NCI-H82 (cell line): ENCODE results near the gene NOTO.
"Not testable (repeated sequence)": the region's sequence is repeated elsewhere in the genome, so short reads cannot be mapped to it uniquely, and the experiment has no call there.

ENCODE experiments used
- DNase-seq: peaks from one replicate; lab custom pipeline; 2025; lab: John Stamatoyannopoulos, UW

The NOTO gene, protein sequence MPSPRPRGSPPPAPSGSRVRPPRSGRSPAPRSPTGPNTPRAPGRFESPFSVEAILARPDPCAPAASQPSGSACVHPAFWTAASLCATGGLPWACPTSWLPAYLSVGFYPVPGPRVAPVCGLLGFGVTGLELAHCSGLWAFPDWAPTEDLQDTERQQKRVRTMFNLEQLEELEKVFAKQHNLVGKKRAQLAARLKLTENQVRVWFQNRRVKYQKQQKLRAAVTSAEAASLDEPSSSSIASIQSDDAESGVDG

DNA sequence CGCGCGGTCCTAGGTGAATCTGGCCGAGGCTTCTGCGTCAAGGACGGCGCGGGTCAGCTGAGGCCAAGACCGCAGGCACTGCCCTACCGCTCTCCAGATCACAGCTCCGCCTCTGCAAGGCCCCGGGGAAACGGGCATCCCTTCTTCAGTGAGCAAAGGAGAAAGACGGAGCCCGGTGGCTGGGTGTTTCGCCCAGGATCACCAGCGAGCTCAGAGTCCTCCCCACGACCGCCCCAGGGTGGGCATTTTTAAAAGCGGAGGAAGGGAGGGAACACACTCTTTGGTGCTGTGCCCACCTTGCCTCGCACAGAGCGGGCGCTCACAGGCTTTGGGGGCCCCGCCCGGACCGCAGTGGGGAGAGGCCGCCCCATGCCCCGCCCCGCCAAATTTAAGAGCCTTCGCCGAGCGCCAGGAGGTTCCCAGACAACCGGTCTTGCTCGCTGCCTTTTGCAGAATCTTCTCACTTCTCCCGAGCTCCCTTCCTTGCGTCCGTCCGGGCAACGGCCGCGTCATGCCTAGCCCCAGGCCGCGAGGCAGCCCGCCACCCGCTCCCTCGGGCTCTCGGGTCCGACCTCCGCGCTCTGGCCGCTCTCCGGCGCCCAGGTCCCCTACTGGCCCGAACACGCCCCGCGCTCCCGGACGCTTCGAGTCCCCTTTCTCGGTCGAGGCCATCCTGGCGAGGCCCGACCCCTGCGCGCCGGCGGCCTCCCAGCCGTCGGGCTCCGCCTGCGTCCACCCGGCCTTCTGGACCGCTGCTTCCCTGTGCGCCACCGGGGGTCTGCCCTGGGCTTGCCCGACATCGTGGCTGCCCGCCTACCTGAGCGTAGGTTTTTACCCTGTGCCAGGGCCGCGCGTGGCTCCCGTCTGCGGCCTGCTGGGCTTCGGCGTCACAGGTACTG, at the start of gene NOTO:
TSS of gene NOTO (plus strand) at position 419 of the 899 bp plus-strand sequence. CDS start at position 512, 93 bp downstream.
- DNase-seq: peak; percentile 25

DNA sequence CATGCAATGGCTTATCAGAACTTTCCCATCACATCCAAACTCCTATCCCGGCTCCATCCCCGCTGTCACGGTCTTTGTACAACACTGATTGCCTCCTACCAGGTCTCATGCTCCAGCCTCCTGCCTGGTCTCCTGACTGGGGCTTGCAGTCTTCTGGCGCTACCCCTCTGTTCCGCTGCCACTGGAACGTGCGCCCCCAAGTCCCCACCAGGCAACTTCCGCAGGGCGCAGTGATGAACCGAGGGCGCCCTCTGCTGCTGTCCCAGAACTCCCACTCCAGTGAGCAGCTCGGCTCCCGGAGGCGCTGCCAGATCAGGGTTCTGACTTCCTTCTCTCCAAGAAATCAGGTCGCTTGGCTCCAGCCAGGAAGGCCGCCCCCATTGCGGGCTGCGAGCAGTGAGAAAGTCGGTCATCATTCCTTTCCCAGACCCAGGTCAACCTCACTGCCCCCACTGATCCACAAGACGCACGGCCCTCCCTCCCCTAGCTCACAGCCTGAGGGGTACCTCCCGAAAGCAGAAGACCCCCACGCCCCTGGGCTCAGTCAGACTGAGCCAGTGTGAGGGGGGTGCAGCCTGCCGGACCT, 45.7 kb upstream of the NOTO start:
- DNase-seq: peak; percentile 72

DNA sequence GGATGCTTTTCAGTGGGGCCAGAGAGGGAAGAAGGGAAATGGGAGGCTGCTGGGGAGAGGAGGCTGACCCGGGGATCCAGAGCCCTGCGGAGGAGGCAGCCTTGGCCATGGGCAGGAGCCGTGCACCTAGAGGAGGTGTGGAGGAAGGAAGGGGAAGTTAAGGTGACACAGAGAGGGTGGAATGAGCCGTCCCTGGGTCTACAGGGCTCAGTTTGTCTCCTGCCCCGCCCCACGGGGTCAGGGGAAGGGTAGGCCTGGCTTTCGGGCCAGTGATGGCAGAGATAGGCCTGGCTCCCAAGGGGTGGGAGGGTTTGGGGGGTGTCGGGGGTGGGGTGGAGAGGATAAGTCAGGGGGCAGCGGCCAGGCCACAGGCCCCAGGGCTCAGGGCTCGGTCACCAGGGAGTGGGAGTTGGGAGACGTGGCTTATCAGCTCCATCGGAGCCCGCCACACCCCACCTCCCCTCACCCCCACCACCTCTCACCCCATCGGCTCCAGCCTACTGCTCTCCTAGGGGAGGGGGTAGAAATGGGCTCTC, 39.5 kb upstream of the NOTO start:
- DNase-seq: no peak

DNA sequence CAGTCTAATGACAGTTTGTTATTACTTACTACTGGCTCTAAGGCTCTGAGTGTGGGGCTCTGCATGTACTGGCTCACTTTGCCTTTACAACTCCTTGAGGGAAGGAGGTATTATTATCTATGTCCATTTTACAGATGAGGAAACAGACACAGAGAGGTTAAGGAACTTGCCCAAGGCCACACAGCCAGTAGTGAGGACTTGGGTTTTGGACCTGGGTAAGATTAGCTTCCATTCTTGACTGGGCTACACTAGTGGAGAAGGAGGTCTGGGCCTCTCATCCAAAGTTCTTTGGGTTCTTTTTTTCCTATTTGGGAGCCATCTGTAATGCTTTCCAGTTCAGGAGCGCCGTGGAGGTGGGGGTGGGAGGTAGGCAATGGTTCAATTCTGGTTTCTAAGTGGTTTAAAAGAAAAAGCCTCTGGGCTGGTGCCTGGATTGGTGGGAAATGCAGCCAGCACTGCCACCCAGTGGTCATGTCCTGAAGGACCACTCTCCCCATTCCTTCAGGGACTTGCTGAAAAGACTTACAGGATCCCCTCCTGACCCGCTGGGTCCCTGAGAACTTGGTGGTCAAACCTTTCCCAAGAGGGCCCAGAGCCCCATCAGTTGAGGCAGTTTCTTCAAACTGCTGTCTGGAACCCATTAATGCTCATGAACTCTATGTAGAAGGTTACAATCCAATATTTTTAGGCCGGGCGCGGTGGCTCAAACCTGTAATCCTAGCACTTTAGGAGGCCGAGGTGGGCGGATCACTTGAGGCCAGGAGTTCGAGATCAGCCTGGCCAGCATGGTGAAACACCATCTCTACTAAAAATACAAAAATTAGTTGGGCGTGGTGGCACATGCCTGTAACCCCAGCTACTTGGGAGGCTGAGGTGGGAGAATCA, 38.6 kb upstream of the NOTO start:
- peak; percentile 86 for DNase-seq

DNA sequence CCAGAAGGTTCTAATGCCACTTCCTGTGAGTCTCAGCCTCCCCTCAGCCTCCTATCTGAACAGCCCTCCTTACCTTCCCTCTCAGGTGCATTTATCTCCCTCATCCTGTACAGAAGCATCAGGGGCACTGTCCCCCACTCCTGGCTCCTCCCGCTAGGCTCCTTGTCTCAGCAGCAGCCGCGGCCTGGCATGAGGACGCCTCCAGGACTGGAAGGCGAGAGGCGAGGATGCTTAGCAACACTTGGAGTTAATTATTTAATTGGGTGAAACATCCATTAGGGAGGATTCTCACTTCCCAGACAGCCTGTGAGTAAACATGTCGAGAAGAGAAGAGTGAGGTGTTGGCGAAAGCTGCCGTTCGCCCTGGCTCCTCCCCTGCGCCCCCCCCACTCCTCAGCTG, 36.4 kb upstream of the NOTO start:
- DNase-seq: peak; percentile 43

DNA sequence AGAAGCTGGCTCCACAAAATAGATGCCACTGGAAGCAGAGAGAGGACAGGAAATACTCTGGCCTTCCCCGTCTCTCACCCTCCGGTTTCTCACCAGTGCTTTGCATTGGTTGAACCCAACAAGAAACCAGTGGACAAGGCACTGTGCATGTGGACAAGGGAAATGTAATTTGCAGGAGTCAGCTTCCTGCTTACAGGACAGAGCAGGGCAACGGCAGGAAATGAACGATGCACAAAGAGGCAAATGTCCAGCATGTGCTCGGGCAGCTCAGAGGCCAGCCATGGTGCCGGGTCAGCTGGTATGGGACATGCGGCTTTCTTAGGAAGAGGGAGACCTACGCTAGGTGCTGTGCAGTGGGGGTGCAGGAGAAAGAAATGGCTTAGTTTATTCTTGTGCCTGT, 35.6 kb upstream of the NOTO start:
- not testable (repeated sequence) for DNase-seq

DNA sequence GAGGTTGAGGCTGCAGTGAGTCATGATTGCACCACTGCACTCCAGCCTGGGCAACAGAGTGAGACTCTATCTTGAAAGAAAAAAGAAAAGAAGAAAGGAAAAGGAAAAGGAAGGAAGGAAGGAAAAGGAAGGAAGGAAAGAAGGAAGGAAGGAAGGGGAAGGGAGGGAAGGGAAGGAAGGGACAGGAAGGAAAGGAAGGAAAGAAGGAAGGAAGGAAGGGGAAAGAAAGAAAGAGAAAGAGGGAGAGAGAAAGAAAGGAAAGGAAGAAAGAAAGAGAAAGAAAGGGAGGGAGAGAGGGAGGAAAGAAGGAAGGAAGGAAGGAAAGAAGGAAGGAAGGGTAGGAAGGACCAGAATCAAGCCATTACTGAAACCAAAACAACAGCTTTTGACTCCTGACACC, 34.0 kb upstream of the NOTO start:
- DNase-seq: not testable (repeated sequence)

DNA sequence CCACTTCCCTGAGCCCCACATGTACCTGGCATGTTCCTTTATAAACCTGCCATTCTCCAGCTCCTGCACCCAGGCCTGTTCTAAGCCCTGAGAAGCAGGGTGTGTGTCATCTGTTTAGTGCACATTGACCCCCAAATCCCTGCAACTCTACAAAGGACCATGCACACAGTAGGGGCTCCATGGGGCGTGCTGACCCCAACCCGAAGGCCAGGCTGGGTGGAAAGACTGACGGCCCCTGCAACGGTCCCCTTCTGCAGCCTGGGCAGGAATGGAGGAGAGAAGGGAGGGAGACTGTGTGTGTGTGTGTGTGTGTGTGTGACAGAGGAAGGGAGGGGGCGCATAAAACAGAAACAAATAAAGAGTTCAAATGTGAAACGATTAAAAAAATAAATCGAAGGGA, 32.0 kb upstream of the NOTO start:
- DNase-seq: not testable (repeated sequence)

DNA sequence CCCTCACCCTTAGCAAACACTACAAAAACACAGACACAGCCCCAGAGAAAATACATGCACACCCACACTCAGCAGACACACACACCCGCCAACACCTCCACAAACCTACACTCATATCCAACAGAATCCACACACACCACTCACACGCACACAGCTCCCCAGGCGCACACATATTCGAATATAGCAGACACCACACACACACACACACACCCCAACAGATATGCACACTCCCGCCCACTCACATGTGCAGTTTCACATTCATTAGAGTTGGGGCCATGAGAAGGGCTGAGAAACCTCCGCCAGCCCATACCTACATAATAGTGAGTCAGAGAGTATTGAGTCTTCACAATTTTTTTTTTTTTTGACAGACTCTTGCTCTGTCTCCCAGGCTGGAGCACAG, 29.4 kb upstream of the NOTO start:
- DNase-seq: no peak

DNA sequence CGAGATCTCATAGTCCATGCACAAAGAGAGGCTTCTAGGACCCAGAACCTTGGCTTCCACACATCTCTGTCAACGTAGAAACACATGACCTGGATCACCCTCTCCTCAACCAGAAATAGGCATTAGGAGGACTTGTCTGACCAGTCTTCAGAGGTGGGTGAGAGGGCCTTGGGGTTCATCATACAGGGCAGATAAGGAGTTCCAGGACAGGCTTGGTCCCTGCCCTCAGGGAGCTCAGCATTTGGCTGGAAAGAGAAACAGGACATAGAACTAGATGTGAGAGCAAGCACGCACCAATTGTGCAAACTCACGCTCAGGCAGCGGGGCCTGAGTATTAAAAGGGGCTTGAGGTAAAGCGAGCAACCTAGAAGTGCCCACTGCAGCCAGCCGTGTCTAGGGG, 28.6 kb upstream of the NOTO start:
- no peak for DNase-seq

DNA sequence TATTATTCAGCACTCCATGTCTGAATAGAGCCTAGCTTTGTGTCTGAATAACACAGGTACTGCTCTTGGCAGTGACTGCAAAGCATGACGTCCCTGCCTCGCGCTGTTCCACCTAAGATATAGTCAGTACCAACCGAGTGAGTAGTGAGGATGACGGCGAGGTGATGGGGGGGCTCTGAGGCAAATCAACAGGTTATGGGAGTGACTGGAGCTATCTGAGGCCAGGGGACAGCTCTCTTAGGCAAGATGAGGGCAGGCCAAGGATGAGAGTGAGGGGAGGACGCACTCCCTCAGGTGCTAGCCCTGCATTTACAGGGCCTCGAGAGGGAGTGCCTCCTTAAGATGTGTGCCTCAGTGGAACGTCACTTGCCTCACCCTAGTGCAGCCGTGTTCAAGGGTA, 28.1 kb upstream of the NOTO start:
- no peak for DNase-seq

DNA sequence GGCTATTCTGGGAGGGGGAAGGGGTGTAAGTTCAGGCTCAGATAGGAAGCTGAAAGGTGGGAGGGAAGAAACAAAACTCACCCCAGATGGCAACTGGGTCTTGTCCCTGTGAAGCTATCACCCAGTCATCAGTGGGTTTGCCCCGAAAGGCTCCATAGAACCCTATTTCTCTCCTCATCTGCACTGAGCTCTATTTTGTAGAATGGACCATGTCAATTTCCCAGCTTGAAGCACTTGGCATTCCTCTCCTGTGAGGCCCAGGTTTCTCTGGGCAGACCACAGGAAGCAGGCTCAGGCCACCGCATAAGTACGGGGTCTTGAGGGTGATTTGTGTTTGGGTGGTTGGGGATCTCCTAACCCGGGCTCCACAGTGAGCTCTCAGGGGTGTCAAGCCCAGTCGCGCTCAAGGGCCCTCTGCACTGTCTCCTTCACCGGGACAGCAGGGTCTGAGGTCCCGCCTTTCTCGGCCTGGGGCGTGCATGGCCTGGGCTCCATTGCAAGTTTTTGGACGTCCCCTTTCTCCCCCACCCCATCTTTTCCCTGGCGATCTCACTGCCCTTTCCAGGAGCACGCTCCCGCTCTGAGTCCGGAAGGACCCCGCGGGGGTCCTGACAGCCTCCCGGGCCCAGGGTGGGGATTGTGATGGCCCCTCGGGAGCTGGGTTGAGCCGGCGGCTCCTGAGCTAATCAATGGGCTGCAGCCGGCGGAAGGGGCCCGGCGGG, 27.3 kb upstream of the NOTO start:
- DNase-seq: no peak

DNA sequence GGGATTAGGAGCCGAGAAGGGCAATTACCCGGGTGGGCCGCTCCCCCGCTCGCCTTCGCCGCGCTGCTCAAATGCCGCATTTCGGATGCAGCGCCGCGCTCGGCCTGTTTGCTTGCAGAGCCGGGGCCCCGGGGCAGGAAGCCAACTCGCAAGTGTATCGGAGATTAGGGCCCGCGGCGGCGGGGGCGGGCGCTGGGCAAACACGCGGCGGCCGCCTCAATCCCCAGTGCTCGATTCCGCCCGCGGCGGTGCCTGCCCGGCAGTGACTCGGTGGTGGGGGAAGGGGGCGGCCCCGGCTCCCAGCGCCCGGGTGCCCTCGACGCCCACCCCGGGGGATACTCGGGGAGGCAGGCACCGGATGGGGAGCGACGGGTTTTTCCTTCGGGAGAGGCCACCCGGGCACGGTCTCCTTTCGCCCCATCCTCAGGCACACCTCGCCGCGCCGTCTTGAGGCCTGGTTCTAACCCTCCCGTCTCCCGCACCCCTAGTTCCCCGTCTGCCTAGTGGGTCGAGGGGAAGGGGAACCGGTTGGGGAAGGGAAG, 26.6 kb upstream of the NOTO start:
- peak; percentile 85 for DNase-seq

DNA sequence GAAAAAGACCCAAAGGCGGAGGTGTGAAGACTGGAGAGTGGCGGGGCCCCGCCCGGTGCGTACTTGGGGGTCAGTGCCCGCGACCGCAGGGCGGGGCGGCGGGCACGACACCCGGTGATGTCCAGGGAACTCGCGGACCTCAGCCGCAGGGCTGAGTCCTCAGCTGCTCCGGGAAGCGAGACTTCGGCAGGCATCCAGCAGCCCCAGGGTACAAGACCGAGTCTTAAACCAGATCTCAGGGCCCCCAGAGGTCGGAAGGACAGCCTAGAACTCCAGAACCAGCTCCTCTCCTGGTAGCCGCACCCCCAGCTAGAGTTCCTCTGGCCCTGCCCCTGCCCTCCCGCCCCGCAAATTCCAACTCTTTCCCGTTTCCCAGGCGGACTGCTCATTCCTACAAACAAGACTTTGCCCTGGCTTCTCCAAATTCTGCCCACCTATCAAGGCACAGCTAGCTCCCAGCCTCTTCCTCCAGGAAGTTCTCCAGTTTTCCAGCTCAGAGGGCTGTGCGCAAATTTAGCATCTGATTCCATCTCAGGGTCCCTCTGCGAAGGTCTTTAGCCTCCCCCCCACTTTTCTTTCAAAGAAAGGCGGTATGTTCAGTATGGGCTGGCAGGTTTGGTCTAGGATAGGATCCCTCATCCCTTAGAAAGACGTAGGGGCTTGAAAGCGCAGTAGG, 26.0 kb upstream of the NOTO start:
- no peak for DNase-seq

DNA sequence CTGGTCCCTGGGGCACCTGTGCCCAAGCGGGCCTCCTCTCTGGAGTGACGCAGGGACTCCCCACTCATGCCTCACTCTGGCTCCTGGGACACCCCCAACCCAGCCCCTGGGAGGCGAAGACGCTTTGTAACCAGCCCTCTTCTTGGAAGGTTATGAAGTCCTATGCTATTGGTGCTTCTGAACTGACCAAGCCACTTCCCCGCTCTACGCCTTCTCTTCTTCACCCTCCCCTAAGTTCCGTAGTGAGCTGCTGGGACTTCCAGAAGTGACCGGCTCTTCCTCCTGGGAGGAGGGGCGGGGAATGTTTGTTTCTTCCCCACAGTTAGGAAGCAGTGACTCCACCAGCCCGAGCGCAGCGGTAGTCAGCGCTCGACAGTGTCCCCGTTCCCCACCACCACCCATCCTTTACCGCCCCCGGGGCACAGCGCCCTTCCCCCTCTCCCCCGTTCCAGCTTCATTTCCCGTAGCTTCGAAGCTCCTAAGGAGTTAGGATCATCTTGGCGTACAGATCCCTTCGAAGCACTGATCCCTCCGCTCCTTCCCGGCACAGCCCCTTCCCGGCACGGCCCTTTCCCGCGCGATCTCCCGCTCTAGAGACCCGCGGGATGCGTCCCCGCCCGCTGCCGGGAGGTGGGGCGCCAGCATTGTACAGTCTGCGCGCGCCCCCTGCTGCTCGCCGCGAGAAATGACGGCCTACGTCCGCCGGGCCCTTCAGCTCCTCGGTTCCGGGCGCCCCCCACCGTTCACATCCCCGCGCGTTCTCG, 25.3 kb upstream of the NOTO start:
- peak; percentile 94 for DNase-seq

DNA sequence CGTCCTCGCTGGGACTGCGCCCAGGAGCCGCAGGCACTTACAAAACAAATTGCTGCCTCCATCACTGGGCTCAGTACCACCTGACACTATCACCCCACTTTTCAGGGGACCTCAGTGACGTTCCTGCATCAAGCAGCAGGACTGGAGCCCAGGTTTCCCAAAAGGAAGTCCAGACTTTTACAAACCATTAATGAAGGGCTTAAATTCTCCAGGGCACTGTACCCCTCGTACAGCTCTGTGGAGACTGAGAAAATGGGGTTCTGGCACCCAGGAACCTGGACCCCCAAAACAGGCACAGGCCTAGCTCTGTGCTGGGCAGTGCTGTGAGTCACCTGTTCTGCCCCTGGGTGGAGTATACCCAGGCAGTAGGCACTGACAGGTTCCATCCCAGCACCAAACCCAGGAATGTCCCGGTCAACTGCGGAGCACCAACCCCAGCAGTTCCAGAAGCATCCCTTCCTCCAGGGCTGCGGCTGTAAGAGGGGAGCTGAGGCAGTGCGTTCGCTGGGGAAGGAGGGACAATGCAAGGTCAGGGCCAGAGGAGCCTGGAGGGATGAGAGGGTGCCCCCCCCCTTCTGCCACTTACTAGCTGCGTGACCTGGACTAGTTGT, 24.6 kb upstream of the NOTO start:
- no peak for DNase-seq

DNA sequence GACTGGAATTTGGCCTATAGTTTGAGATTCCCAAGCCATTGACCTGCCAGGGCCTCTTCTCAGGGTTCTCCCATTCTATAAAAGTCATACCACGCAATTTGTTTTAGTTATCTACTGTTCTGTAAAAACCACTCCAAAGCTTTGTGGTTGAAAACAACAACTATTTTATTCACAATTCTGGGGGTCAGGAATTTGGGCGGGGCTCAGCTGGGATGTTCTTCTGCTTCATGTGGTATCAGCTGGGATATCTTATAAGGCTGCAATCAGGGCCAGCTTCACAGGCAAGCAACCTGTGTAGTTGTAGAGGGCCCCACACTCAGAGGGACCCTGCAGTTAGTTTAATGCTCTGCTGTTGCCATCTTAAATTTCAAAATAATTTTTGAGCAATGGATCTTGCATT, 16.4 kb upstream of the NOTO start:
- no peak for DNase-seq

DNA sequence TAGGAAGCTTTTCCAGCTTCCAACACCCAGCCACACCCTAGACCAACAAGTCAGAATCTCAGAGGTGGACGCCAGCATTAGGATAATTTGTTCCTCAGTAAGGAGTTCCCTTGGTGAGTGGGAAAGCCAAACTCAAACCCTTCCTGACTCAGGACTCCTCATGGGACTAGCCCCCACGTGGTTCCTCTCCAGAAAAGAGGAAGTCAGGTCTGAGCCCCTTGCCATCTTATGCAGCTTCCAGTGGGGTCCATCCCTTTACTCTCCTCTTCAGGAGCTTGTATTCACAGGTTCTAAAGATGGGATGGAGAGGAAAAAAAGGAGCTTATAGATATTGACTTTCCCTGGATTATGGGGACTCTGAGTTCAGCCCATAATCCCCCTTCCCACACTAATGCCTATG, 14.8 kb upstream of the NOTO start:
- DNase-seq: peak; percentile 82

DNA sequence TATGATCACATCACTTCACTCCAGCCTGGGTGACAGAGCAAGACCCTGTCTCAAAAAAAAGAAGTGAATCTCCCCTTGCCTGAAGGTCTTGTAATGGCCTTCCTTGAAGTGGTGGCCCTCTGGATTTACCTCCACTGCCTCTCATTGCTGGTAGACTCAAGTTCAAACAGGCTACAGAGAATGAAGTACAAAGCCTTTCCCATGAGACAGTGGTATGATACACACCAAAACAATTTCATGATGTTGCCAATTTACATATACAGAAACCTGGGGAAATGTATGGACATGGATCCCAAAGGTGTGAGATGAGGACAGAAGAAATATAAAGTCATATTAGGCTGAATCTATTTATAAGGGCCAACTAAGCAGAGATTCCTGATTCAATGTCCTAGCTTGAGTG, 4.8 kb upstream of the NOTO start:
- no peak for DNase-seq
